AG08396 (cell line): ENCODE measurements around the gene DECR2.
A peak's percentile ranks its signal among the peaks of the same experiment; 100 is the strongest.
"Not testable (repeated sequence)": the region's sequence is repeated elsewhere in the genome, so short reads cannot be mapped to it uniquely, and the experiment has no call there.

Experiments
- DNase-seq: peaks from one replicate; pipeline ENCODE4 v3.0.0; 2012; ENCODE audit warnings: low spot score, mixed read lengths

DECR2 gene

DNA sequence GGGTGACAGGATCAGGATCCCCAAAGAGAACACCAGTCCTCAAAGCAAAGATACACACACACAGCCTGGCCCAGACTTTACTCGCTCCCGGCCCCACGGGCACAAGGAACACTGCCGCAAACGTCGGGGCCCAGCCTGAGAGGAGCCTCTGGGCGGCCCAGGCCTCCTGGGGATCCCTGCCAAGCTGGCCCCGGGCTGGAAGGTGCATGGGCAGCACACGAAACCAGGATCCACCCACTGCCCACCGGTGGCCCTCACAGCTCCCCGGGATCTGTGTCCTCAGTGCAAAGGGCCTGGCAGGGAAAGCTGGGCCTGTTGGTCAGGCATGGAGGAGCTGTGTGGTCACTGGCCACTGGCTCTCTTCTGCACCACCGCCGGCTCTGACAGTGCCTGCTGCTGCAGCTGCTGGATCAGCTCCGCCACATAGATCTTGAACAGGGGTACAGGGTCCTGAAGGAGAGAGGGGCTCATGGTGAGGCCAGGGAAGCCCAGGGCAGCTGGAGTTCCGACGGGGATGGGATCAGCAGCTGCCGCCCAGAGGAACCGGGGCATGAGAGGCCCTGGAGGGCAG is 34.3 kb upstream of the DECR2 start:
- no peak for DNase-seq

DNA sequence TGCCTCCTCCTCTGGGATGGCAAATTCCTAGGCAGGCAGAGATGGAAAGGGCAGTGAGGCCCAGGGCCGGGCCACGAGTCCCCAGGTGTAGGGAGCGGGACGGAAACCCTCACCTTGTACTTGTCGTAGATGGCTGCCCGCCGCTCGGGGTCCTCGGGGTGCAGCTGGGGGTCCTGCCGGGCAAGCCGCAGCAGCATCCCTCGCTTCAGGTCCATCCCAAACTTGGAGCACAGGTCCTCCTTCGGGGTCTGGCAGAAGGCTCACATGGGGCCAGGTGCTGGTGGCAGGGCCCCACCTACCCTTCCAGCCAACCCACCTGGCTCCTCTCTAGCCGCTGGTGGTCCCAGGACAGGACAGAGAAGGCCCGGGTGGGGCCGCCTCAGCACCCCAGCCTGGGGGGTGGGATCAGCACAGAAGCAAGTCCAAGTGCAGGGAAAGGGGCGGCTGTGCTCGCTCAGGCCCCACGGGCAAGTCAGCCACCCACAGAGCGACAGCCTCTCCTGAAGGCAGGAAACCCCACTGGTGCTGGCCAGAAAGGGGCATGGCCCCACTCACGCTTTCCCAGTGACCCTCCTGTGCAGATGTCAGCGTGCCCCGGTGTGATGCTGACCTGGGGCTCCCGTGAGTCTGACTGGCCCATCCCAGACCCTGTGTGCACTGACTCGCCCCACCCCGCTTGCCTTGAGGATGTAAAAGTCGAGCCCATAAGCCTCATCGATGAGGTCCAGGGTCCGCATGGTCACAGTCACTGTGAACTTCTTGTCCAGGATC is 33.1 kb upstream of the DECR2 start:
- DNase-seq: no peak

DNA sequence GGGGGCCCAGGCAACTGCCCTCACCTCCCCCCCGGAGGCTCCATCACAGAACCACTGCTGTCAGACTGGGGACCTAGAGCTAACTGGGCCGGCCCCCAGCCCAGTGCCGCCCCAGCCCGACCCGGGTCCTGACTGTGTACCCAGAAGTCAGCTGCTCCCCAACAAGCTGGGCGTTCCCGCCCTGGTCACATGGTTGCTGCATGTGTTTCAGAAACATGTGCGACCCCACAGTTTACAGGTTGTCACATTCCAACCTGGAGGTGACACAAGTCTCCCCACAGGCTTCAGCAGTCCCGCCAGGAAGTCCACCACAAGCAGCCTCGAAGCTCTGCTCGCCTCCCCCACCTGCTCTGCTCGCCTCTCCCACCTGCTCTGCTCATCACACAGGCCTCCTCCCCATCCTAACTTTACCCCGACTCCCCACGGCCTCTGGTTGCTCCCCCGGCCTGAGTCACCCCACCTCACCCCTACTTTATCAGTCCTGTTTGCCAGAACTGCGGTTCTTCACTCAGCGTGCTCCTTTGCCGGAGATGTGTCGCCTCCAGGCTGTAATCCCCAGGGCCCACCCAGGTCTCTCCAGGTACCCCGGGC is 32.3 kb upstream of the DECR2 start:
- no peak for DNase-seq

DNA sequence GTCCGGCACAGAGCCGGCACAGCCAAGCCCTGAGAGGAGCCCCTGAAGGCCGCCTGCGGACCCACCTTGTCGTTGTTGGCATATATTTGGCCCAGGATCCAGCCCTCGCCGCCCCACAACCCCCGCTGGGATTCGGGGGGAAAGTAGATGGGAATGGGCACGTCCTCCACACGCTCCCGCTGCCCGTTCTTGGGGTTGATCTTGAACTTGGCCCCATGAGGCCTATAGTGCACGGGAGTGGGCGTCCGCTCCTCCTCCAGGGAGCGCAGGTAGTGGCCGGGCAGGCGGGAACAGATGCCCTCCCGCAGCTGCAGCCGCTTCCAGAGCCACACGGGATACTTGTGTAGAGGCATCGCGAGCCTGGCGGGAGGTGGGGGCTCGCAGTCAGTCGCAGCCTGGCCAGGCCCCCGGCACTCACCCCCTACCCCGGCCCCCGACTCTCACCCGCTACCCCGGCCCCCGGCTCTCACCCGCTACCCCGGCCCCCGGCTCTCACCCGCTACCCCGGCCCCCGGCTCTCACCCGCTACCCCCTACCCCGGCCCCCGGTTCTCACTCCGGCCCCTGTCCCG is 31.7 kb upstream of the DECR2 start:
- DNase-seq: peak; percentile 74

DNA sequence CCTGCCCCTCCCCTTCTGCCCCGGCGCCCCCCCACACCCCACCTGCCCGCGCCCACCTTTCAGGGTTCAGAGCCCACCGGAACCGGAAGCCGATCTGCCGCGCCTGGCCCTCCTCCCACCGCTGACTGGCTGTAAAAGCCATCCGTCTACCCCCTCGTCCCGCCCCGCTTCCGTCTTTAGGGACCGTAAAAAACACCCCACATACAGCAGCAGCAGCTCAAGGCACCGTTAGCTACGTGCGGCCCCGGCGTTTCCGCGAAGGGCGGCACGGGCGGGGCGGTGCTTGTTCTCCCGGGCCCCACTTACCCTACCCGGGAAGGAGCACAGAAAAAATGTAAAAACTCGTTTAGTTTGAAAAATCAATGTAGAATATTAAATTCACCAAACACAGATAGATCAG is 31.2 kb upstream of the DECR2 start, which contains the start of gene MRPL28:
Gene MRPL28, minus strand, starts transcription at position 96 of the 400 bp plus-strand sequence. CDS start 320 bp downstream, outside the sequence.
- peak; percentile 98 for DNase-seq

DNA sequence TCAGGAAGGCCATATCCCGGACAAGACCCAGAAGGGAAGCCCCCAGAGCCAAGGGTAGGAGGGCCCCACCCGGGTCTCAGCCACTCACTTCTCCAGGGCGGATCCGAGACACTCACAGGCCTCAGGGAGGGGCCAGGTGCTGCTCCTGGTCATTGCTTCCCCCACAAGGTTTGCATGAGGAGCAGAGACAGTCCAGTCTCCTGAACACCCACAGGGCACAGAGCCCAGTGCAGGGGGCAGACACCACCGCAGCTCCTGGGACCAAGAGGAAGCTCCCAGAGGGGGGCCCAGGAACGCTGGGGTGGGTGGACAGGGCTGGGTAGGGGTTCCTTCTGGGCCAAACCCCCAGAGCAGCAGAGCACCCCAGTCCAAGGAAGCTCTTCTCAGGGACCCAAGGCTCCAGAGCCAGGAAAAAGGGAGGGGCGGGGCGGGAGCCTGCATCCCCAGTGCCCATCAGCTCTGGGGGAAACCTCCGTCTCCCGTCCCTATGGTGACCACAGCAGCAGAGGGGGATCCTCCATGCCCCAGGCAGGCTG is 30.6 kb upstream of the DECR2 start:
- DNase-seq: no peak

DNA sequence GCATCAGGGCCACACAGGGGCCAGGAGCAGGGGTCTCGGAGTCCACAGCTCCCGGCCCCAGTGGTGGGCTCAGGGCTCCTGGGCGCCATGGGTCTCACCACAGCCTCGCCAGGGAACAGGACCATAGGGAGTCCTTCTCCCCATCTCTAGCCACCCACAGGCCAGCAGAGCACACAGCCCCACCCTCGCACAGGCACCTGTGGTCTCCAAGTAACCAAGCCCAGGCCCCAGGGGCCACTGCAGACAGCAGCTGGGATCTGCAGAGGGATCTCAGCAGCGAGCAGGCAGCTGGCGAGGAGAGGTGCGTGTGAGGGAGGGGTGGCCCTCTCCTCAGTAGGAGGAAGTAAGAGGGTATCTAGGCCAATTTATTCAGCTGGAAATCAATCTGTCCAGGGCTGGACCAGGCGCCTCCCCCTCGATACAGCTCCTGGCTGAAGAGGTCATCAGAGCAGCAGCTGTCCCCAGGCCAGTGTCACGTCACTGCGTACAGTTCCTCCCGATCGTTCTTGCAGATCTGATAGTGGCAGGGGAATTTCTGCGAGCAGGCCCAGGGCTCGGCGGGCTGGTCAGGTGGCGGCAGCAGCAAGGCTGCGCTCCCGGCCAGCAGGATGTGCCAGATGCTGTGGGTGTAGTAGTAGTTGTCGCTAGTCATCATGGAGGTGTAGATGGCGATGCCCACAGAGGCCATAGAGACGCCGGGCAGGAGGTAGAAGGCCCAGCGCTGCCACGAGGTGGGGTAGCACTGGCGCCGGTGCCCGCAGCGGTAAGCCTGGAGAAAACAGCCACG is 30.0 kb upstream of the DECR2 start:
- DNase-seq: no peak

DNA sequence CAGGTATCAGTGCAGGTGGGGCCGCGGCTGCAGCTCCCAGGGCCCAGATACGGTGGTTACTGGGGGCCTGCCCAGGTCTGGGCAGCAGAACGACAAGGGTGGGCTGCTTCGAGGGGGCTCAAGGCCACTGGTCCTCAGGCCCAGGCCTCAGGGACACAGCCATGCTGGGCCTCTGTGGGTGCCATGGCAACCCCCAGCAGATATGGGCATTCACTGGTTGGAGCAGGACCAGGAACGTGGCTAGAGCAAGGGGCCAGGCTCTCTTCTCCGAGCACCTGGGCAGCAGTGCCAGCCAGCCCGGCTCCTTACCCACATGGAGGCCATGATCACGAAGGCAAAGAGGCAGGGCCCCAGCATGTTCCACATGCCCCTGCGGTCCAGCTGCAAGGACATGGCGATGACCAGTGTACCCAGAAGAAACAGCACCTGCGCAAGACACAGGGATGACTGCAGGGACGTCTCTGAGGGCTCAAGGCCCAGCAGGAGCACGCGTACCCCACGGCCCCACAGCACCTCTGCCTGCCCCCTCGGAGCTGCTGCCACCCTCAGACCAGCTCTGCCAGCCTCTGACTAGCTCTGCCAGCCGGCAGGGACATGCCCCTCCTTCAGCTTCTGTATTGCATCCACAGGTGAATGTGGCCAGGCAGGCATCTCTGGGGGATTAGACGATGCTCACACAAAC is 29.2 kb upstream of the DECR2 start:
- no peak for DNase-seq

DNA sequence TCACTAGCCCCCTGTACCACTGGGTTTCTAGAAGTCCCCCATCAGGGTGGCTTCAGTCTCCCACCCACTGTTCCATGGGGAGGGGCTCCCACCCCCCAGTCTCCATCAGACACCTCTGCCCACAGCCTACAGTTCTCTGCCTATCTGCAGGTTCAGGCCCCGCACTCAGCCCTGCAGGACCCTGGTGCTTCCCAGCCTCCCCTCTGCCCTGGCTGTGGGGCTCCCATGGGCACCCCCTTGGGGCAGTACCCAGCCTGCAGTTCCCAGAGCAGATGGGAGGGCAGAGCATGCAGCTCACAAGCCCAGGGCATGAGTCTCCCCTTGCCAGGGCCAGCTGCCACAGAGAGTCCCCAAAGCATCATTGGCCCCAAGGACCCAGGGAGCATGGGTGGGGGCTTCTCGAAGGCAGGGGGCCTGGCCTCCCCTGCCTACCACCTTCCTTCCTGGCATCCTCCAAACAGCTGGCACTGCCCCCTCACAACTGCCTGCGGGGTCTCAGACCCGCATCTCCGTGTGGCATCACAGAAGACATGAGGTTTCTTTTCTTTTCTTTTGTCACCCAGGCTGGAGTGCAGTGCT is 28.6 kb upstream of the DECR2 start:
- DNase-seq: no peak

DNA sequence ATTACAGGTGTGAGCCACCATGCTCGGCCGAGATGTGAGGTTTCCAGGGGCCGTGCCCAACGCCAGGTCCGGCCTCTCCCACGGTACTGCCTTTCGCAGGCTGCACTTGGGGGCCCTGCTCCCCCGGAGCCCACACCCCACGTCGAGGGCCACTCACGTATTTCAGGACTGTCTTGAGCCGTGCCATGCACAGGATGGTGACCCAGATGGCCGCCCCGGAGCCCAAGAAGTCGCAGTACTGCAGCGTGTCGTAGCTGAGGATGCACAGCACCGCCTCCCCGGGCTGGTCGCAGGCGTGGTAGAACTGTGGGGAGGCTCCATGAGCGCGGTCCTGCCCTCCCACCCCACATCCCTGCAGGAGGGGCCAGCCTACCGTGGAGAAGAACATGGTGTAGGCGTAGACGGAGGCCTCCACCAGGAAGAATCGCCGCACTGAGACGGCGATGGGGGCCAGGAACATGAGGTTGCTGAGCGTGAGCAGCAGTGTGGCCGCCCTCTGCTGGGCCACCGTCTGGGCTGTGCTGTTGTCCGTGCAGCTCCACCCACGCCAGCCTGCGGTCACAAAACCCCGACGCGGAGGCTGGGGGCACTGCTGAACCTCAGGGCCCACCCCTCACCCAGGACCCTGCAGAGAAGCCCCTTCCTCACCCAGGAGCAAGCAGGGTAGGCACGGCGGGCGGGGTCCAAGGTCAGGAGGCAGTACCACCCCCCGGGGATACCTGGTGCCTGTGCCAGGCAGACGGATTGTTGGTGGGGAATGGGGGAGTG is 27.7 kb upstream of the DECR2 start:
- no peak for DNase-seq

DNA sequence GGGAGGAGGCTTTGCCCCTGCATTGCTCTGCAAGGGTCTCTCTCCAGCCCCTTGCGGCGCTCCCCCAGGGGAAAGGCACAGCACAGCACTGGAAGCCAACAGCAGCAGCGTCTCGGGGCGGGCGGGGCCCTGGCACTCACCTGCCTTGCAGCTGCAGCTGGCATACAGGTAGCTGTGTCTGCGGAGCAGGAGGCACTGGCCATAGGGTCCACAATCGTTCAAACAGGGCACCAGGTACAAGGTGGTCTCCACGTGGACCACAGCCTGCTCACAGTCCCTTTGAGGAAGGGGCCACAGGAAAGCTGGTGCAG is 27.1 kb upstream of the DECR2 start:
- no peak for DNase-seq

DNA sequence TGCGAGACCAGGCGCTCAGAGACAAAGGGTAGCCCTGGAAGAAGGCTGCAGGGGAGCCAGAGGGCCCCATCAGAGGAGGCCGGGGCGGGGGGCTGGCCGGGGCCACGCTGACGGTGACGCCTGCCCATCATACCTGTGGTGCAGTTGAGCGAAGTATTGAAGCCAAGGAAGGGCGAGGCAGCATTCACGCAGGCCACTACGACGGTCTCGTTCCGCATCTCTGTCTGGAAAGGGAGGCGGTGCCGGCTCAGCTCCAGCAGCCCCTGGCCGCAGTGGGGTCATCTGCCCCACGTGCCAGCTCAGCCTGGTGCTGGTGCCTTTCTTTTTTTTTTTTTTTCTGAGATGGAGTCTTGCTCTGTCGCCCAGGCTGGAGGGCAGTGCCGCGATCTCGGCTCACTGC is 26.5 kb upstream of the DECR2 start:
- DNase-seq: no peak

DNA sequence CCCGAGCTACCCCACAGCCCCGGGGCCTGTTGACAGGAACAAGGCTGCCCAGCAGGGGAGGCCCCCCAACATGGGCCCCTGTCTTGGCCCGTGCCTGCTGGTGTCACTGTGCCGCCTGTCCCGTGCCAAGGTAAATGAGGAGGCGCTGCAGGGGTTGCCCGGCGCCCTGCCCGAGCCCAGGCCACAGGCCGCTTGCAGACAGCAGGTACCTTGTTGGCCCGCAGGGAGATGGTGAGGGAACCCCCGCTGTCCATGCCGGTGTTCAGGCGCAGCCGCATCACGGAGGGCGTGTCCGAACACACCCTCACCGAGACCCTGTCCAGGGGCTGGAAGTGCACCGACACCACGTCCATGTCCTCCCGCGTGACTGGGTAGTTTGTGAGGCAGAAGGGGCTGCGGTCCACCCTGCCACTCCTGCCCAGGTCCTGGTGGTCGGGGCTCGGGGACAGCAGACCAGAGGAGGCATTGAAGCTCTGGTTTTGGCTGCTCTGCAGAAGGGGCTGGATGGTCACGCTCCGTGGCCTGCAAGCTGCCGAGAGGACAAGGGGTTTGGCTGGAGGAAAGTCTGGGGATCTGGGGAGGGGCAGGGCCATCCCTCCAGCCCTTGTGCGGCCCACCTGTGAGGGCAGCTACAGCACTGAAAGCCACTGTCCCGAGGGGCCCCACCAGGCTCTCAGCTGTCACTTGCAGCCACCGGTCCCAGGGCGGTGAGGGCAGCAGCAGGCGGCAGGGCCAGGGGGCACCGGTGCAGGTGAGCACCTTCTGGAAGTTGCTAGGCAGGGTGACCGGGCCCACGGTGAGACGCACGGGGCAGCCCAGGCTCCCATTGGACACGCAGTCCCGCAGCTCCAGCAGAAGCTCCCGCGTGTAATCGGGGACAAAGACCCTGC is 25.5 kb upstream of the DECR2 start:
- DNase-seq: no peak

DNA sequence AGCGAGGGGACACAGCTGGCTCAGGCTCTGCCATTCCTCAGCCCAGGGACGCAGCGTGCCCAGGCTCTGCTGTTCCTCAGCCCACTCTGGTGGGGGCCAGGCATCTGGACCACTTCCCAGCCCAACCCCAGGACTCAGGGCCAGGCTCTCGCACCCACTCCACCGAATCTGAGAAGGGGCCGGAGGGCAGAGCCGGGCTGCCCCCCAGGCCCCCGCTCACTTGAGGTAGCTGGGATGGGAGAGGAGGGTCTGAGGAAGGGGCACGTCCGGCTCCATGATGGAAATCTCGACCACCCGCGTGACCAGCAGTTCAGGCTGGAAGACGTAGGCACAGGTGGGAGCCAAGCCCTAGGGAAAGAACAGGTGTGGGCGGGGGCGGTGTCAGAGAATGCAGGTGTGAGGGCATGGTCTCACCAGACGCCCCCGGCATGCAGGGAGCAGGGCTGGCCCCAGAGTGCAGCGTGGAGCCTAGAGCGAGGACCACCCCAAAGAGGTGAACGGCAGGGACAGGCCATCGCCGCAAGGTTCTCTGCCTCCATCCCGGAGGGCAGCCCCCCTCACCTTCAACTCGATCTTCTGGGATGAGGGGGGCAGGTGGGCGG is 24.8 kb upstream of the DECR2 start:
- DNase-seq: no peak

DNA sequence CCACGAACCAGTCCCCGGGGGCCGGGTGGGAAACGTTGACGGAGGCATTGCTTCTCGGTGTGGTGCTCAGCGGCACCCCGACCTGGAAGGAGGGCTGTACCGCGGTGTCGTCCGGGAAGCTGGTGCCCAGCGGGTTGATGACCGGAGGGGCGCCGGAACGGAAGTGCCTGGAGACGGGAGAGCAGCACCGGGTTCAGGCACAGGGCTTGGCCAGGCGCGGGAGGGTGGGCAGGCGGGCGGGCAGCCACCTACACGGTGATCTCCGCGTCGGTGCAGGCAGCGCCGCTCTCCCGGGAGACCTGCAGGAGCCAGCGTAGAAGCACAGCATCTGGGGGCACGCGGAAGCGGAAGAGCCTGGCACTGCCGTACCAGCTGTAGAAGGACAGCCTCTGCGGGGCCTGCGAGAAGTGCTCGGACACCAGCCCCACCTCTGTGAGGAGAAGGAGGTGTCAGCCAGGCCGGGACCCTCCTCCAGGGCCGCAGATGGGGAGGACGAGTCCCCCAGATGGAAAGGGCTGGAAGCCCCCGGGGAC is 24.2 kb upstream of the DECR2 start:
- no peak for DNase-seq

DNA sequence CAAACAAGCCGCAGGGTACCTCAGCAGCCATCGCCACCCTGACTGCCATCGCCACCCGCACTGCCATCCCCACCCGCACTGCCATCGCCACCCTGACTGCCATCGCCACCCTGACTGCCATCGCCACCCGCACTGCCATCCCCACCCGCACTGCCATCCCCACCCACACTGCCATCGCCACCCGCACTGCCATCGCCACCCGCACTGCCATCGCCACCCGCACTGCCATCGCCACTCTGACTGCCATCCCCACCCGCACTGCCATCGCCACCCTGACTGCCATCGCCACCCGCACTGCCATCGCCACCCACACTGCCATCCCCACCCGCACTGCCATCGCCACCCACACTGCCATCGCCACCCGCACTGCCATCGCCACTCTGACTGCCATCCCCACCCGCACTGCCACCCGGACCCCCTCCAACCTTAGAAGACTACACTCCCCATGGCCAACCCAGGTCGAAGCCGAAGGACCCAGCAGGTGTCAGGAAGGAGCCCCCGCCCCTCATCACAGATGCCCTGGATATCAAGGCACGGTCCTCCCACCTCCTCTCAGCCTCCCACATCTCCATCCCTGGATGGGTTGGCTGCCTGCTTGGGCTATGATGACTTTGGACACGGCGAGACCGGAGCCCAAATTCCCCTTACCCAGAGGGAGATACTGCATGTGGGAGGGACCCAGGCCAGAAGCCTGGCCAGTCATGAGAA is 23.4 kb upstream of the DECR2 start:
- DNase-seq: not testable (repeated sequence)

DNA sequence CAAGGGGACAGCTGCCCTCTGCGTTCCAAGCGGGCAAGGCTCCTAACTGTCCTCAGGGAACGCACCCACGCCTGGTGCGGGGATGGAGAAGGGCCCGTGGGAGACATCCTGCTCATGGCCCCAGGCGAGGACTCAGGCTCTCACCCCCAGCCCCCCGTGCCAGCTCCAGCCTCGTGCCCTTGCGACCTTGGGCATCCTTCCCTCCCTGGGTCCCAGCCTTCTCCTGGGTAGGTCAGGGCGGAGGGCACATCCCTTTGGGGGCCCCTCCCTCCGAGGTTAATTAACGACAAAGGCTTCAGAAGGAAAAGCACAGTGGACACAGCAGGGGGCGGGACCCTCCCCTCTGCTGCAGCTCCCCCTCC is 22.9 kb upstream of the DECR2 start:
- no peak for DNase-seq
